Choroid plexus epithelial cell (primary cell): ENCODE measurements around the gene AUTS2.

Source experiments
- DNase-seq: peaks from one replicate; pipeline ENCODE4 v3.0.0-alpha.2; 2010; ENCODE audit warnings: low read depth
- H3K4me3 ChIP-seq: 2 replicates; pipeline ENCODE4 v1.5.1; 2011; ENCODE audit warnings: low read depth, mild to moderate bottlenecking, control low read depth, low read length, moderate library complexity
- CTCF ChIP-seq: conservative IDR thresholded peaks from 2 replicates; pipeline ENCODE4 v1.5.1; 2011; ENCODE audit warnings: low read depth, mild to moderate bottlenecking, control low read depth, inconsistent platforms, low read length, moderate library complexity

The AUTS2 gene

DNA sequence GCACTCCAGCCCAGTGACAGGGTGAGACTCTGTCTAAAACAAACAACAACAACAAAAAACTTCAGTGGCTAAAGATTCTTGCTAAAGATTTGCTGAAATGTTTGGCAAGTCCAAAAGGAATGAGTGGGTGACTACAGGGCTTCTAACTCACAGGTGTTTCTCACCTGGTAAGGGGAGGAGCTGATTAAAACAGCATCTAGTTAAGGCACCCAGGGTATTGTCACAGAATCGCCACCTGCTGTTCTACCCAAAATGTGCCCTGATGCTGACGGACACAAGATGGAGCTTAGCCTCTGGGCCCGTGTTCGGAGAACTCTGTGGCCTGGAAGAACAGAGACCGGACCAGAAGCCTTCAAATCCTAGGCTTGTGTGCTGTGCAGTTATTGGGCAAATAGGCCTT, 1197.7 kb downstream of the AUTS2 start:
- H3K4me3 ChIP-seq = no peak overlapping the region
- TF ChIP-seq CTCF = no peak
- DNase-seq = no peak

- TF ChIP-seq CTCF = no peak
Measured at GRCh38 chr7:70797109-70797514, 1198.8 kb downstream of the AUTS2 start.

GRCh38 chr7:70799841-70800405, 1201.6 kb downstream of the AUTS2 start:
- H3K4me3 ChIP-seq = no peak overlapping the region
- no peak for TF ChIP-seq CTCF
- no peak for DNase-seq

More at GRCh38 chr7:70797109-70797514, 1198.8 kb downstream of the AUTS2 start:
- DNase-seq = no peak
- no peak overlapping the region for H3K4me3 ChIP-seq

DNA sequence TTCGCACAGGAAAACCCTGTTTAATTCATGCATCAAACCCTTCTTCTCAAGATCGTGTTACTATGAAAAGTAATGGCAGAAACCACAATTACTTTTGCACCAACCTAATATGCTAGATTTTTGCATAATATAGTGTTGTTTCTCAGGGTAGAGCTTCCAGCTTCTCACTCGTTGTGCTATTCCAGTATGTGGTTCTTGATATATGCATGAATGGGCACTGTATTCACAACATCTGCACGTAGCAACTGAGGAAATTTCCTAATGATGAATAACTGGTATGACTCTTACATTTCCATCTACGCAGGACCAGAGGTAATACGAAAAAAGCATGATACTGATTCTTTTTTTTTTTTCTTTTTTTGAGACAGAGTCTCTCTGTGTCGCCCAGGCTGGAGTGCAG, 1207.1 kb downstream of the AUTS2 start:
- no peak for DNase-seq
- no peak for TF ChIP-seq CTCF
- no peak overlapping the region for H3K4me3 ChIP-seq

DNA sequence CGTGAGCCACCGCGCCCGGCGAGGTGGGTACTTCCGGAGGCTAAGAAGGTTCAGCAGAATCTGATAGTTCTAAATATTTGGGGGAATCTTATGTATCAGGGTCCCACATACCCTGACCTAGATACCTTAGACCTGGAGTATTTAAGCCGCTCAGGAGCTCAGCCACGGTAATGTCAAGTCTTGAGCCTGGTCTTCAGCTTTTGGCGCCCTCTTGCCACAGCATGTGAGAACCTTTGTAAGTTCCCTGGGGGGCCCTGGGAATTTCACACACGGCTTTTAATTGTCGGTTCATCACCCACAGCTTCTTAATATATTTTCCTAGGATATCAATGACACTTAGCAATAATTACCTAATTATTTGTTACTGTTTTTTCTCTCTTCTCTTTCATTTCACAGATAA, 1209.4 kb downstream of the AUTS2 start:
- no peak for TF ChIP-seq CTCF
- DNase-seq = no peak
- H3K4me3 ChIP-seq = no peak overlapping the region

- H3K4me3 ChIP-seq = no peak overlapping the region
- TF ChIP-seq CTCF = no peak
- no peak for DNase-seq
Measured at GRCh38 chr7:70808876-70809275, 1210.6 kb downstream of the AUTS2 start.

GRCh38 chr7:70810558-70811139, 1212.4 kb downstream of the AUTS2 start:
- DNase-seq = no peak
- no peak for TF ChIP-seq CTCF
- no peak overlapping the region for H3K4me3 ChIP-seq
